Right lobe of liver (tissue), 6 donors: ENCODE data around the gene PSMD10. TPM values are rescaled to one million over a fixed set of nuclear protein-coding genes. Genes with fewer than 3 reads are reported as not detected.

Source experiments
- ATAC-seq, 4 donors: fragments of 200-7000 bp; cut with Tn5 transposase; one replicate each; pipeline ENCODE4 v1.9.1; 2020; ENCODE audit warnings: mild to moderate bottlenecking in 4 of 4, moderate library complexity in 4 of 4
- DNase-seq, 3 donors: peaks; one replicate each; pipeline ENCODE4 v3.0.0-alpha.2; 2020
- H3K27ac ChIP-seq, 3 donors: fragments of 200-600 bp; one replicate each; pipeline ENCODE4 v1.8.0; 2022
- H3K27me3 ChIP-seq, 2 donors: fragments of 200-600 bp; one replicate each; pipeline ENCODE4 v1.8.0; 2022
- H3K36me3 ChIP-seq, 4 donors: fragments of 200-600 bp; sonication (generic) in 1 of 4; one replicate each; pipeline versions ENCODE4 v1.5.1 to v1.8.0; 2017 to 2022; ENCODE audit warnings: control low read depth in 1 of 4
- H3K4me1 ChIP-seq, 4 donors: fragments of 200-600 bp; sonication (generic) in 1 of 4; one replicate each; pipeline versions ENCODE4 v1.5.1 to v1.8.0; 2017 to 2022; ENCODE audit warnings: control low read depth in 1 of 4
- H3K4me3 ChIP-seq, 3 donors: fragments of 200-600 bp; one replicate each; pipeline ENCODE4 v1.8.0; 2022
- H3K9me3 ChIP-seq, 4 donors: fragments of 200-600 bp; sonication (generic) in 1 of 4; one replicate each; pipeline versions ENCODE4 v1.5.1 to v1.8.0; 2017 to 2022; ENCODE audit warnings: control low read depth in 1 of 4
- CTCF ChIP-seq, 4 donors: fragments of 200-600 bp in 3 of 4; fragments of 450-650 bp in 1 of 4; IDR thresholded peaks; one replicate each; pipeline versions ENCODE4 v1.5.1 to v1.8.0; 2016 to 2022; ENCODE audit warnings: antibody characterized with exemption in 4 of 4, mild to moderate bottlenecking in 2 of 4
- POLR2A ChIP-seq: fragments of 450-650 bp; IDR thresholded peaks from one replicate; pipeline ENCODE4 v1.6.1; 2017; ENCODE audit warnings: antibody characterized with exemption, mild to moderate bottlenecking
- WGBS: methylation state at CpG from one replicate; pipeline ENCODE4 v1.1.6; 2018; ENCODE audit warnings: low coverage, low lambda C conversion rate; ENCODE audit not compliant: insufficient coverage; ENCODE audit errors: missing lambda C conversion rate; 5-methylcytosine and 5-hydroxymethylcytosine counted together
- intact Hi-C, 2 donors: fragments of 100-400 bp; cut with DNase I; formaldehyde crosslinking; loops; one replicate each; pipeline versions ENCODE4 v1.11.2 to v1.14.1; 2022
- total RNA-seq, 6 experiments: library from RNA; depleted of rRNA in 2 of 6; stranded (reverse); fragments of >200 nt in 2 of 6; fragmentation: NEBNext Ultra II Directional in 3 of 6; extraction: Animal tissue kit (Norgen Biotek cat#: 25700) in 3 of 6; gene quantifications; one replicate each; pipeline versions ENCODE4 v1.1.0 to v1.2.4, GENCODE V29; 2016 to 2023
- donor health status: DM: no; HTN: yes; CAD: no.
- donor health status: DM: no; HTN: no; CAD: no.
- donor health status: DM: no; HTN: no; CAD: no.
- donor health status: DM: no; HTN: yes; CAD: no.
- donor health status: DM: no; HTN: yes; CAD: no.

The PSMD10 gene
- total RNA-seq, 6 experiments from 2014 or later = 10.1 to 23.1 (median 17.1) TPM

- intact Hi-C loops = no loop called here
- Histone ChIP-seq H3K4me3 (no peak overlapping the region), H3K36me3 (no peaks in the 10 kb centered on the region), H3K9me3 (no peaks in the 10 kb centered on the region), H3K27ac (no peak overlapping the region), H3K4me1 (no peaks in the 10 kb centered on the region), H3K27me3 (no peaks in the 10 kb centered on the region)
- DNase-seq (no peak), ATAC-seq (no peak)
- 89% methylated on average over 1 of the region's 1 CpG for WGBS
- TF ChIP-seq POLR2A = no peak
- no peak for TF ChIP-seq CTCF (IDR thresholded peaks at IDR 0.05)
Observed at GRCh38 chrX:108071578-108071977, 19.8 kb downstream of the PSMD10 start.

- 51% methylated on average over 3 of the region's 4 CpGs for whole genome bisulfite sequencing
- Histone ChIP-seq H3K9me3 (no peaks in the 10 kb centered on the region), H3K4me1 (no peaks in the 10 kb centered on the region), H3K4me3 (no peak overlapping the region), H3K27me3 (no peaks in the 10 kb centered on the region), H3K36me3 (no peaks in the 10 kb centered on the region), H3K27ac (no peak overlapping the region)
- DNase-seq (no peak), ATAC-seq (no peak)
- intact Hi-C loops = no loop called here
- TF ChIP-seq CTCF (IDR thresholded peaks at IDR 0.05) (no peak), POLR2A (no peak)
Observed at GRCh38 chrX:108070891-108071290, 20.5 kb downstream of the PSMD10 start.

GRCh38 chrX:108068121-108068520 lies 23.2 kb downstream of the PSMD10 start:
- no peak for TF ChIP-seq CTCF (IDR thresholded peaks at IDR 0.05)
- TF ChIP-seq POLR2A = no peak
- H3K27ac ChIP-seq = no peak overlapping the region
- intact Hi-C loops = no loop called here
- no peaks in the 10 kb centered on the region for H3K4me1 ChIP-seq
- H3K36me3 ChIP-seq = no peaks in the 10 kb centered on the region
- DNase-seq (no peak), ATAC-seq (no peak)
- 33% methylated on average over 1 of the region's 1 CpG for WGBS
- H3K4me3 ChIP-seq = no peak overlapping the region
- no peaks in the 10 kb centered on the region for H3K9me3 ChIP-seq
- no peaks in the 10 kb centered on the region for H3K27me3 ChIP-seq

- no peaks in the 10 kb centered on the region for H3K9me3 ChIP-seq
- DNase-seq (no peak), ATAC-seq (no peak)
- no peak overlapping the region for H3K4me3 ChIP-seq
- no peak overlapping the region for H3K27ac ChIP-seq
- no peaks in the 10 kb centered on the region for H3K27me3 ChIP-seq
- intact Hi-C loops = no loop called here
- WGBS = 49% methylated on average over 2 of the region's 2 CpGs
- no peaks in the 10 kb centered on the region for H3K4me1 ChIP-seq
- H3K36me3 ChIP-seq = no peaks in the 10 kb centered on the region
- no peak for TF ChIP-seq CTCF (IDR thresholded peaks at IDR 0.05)
- TF ChIP-seq POLR2A = no peak
Observed at GRCh38 chrX:108064613-108065012, 26.7 kb downstream of the PSMD10 start.

GRCh38 chrX:108064001-108064400 lies 27.3 kb downstream of the PSMD10 start:
- DNase-seq (no peak), ATAC-seq (no peak)
- H3K27me3 ChIP-seq = no peaks in the 10 kb centered on the region
- H3K9me3 ChIP-seq = no peaks in the 10 kb centered on the region
- H3K27ac ChIP-seq = no peak overlapping the region
- TF ChIP-seq POLR2A (no peak), CTCF (IDR thresholded peaks at IDR 0.05) (no peak)
- no peaks in the 10 kb centered on the region for H3K4me1 ChIP-seq
- intact Hi-C loops = no loop called here
- H3K36me3 ChIP-seq = no peaks in the 10 kb centered on the region
- H3K4me3 ChIP-seq = no peak overlapping the region
- WGBS = 20% methylated on average over 1 of the region's 1 CpG
